ENCODE data around the gene JHY.

Gene JHY

GRCh38 chr11:122954455-122954854 lies 71.9 kb downstream of the JHY start:
- DNase-seq (ENCODE audit: low read depth), result no peak

GRCh38 chr11:122963961-122964360 lies 81.4 kb downstream of the JHY start:
- no peak for DNase-seq (ENCODE audit: low read depth)

- no peak for DNase-seq (ENCODE audit: low read depth)
Measured at GRCh38 chr11:122976061-122976733, 93.6 kb downstream of the JHY start.

- no peak for DNase-seq (ENCODE audit: low read depth)
Measured at GRCh38 chr11:122976734-122977469, 94.3 kb downstream of the JHY start.

- no peak for DNase-seq (ENCODE audit: low read depth)
Measured at GRCh38 chr11:122977470-122978298, 95.1 kb downstream of the JHY start.

GRCh38 chr11:122978299-122978620 lies 95.7 kb downstream of the JHY start:
- DNase-seq (ENCODE audit: low read depth), result no peak

GRCh38 chr11:122979103-122979814 lies 96.7 kb downstream of the JHY start:
- DNase-seq (ENCODE audit: low read depth), result no peak

- DNase-seq (ENCODE audit: low read depth), result no peak
Measured at GRCh38 chr11:122979815-122980595, 97.4 kb downstream of the JHY start.

GRCh38 chr11:122981388-122982264 lies 99.1 kb downstream of the JHY start, which contains the start of gene BSX:
BSX (minus strand) TSS chr11:122981834; CDS start chr11:122981671, 163 bp downstream.
- DNase-seq (ENCODE audit: low read depth), result peak; percentile 40

GRCh38 chr11:122983438-122984185 lies 101.1 kb downstream of the JHY start:
- DNase-seq (ENCODE audit: low read depth), result no peak

- no peak for DNase-seq (ENCODE audit: low read depth)
Measured at GRCh38 chr11:122984186-122985011, 101.8 kb downstream of the JHY start.

GRCh38 chr11:122995526-122995925 lies 113.0 kb downstream of the JHY start:
- DNase-seq (ENCODE audit: low read depth), result no peak

- no peak for DNase-seq (ENCODE audit: low read depth)
Measured at GRCh38 chr11:122998727-122999366, 116.3 kb downstream of the JHY start.

- DNase-seq (ENCODE audit: low read depth), result no peak
Measured at GRCh38 chr11:123000721-123001120, 118.2 kb downstream of the JHY start.

- no peak for DNase-seq (ENCODE audit: low read depth)
Measured at GRCh38 chr11:123006860-123007542, 124.4 kb downstream of the JHY start.

All from activated T-cell treated with anti-CD3 and anti-CD28 coated beads for 24 hours (primary cell).